Stimulated activated CD4-positive, alpha-beta T cell treated with anti-CD3 and anti-CD28 coated beads, Interleukin-1b, Interleukin-23, amount 100 ng/mL, for 1 hour (primary cell): ENCODE measurements around the gene FOXF1.
A peak's percentile ranks its signal among the peaks of the same experiment; 100 is the strongest.

Experiments used
- DNase-seq, 2 donors: peaks; one replicate each; pipeline ENCODE4 v3.0.0-alpha.2; 2020; ENCODE audit warnings: low read depth in 2 of 2

The FOXF1 gene

GRCh38 chr16:86533076-86533475, 22.7 kb downstream of the FOXF1 start:
- DNase-seq: no peak

DNA sequence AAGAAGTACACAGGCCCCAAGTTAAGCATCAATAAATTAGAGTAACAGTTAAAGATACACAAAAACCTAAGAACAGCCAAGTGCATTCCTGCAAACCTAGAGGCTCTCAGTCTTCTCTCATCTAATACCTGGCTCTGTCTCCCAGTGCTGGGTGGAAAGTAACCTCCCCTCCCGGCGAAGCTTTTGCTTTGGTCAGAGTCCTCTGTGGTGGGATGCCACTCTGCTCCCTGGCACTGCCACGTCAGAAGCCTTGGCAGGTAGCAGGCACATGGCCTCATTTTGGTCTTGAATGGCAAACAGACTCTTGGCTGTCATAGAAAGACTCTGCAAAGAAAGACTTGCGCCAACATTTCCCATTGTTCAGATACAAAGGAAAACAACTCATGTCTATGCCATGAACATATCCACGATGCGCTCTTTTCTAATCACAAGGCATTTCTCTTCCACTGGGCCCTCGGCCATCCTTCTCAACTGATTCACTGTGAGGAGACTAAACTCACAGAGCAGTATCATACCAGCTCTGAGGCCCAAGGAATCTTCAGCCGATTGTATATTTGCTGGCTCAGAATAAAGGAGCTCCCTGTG, 23.5 kb downstream of the FOXF1 start:
- no peak for DNase-seq

DNA sequence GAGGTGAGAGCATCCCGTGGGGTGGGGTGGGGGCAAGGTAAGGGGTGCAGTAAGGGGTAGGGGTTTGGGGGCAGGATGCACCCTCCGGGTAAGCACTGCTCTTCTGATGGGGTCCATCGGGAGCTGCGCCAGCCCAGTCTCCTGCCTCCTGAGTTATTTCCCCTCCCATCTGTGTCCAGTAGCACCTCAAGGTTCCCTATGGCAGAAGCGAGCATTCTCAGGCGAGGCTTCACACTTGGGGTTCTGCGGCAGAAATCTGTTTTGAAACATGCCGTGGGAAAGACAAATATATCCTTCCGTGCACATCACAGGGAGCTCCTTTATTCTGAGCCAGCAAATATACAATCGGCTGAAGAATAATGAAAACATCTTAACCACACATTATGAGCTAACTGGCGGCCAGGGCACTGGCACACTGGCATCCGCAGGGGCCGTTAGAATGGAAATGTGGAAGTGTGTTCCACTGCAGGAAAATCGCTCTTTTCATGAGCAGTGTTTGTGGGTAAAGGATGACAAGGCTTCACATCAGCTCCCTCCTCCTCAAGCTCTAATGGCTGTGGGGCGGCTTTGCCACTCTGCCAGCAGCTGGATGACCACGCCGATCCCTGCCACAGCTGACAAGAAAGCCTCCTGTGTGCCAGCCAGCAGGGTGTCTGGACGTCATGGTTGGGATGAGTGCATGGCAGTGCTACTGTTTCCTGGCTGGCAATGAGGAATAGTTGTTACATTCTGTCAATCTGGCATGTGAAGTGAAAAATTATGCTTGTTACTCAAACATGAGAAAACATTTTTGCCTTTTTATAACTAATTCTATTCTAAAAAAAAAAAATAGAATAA, 24.7 kb downstream of the FOXF1 start:
- DNase-seq: no peak

DNA sequence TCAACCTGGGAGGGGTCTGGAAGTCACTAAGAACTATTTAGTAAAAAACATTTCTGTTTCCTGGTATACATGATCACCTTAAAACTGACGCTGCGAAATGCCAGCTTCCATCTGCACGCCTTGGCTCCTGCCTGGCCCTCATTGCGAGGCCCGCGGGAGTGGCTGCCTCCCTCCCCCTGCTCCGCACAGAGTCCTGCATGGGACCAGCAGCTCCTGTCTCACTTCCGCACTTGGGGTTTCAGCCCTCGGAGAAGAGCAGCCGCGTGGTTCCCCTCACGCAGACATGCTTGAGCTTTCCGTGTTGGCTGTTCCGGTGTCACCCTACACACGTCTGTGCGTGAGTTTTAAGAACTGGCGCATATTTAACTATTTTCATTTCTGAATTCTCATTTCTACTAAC, 26.3 kb downstream of the FOXF1 start:
- no peak for DNase-seq

DNA sequence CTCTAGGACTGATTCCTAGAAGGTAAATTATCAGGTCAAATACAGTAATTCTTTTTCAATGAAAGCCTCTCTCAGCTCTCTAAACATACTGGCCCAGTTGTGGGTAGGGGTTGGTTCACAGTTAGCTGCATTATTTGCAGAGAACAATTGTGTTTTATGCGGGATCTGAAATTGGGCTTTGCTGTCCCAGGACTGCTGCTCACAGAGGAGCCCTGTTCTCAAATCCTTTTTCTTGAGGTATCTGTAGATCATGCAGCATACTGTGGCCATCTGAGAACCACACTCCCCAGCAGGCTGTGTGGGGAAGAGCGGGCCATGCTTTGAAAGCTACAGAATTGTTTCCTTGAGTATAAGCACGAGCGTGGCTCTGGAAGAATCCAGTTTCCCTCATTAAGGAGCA, 27.2 kb downstream of the FOXF1 start:
- DNase-seq: no peak

DNA sequence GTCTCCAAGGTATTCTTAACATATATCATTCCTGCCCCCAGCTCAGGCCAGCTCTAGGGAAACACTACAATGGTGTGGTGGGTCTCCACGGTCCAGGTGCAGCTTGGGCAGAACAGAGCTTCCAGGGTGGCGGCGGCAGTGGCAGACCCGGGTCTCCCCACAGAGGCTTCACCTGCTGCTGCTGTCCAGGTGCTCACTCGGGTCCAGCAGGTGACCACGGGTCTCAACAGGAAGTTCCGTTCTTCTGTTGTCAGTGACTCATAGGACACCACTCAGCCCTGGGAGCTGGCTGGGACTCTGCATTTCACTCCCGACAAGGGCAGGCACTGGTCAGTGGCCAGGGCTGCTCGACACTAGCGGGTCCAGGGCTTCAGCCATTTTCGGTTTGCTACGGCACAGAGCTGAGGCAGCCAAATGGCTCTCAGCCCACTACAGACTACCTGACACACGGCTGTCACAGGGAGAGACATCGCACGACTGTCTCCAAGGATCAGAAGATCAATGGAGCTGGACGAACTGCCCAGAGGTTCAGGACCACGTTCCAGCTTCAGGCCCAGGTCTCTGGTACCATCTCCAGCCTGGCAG, 28.0 kb downstream of the FOXF1 start:
- no peak for DNase-seq

DNA sequence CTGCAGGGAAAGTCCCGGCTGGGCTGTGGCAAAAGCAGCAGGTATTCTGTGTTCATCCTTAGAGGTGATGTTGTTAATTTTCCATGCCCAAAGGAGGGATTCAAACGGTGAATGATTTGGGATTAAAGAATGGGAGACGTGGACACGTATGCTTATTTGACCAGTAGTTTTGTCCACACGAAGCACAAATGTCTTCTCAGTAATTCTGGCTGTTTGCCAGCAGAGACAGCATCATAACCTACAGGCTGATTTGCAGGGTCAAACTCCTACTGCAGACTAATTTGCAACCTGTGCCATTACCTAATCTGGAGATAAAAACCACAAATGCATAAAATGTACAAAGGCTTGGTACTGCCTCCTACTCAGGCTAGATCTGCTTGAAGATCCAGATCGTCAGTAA, 30.6 kb downstream of the FOXF1 start:
- no peak for DNase-seq

DNA sequence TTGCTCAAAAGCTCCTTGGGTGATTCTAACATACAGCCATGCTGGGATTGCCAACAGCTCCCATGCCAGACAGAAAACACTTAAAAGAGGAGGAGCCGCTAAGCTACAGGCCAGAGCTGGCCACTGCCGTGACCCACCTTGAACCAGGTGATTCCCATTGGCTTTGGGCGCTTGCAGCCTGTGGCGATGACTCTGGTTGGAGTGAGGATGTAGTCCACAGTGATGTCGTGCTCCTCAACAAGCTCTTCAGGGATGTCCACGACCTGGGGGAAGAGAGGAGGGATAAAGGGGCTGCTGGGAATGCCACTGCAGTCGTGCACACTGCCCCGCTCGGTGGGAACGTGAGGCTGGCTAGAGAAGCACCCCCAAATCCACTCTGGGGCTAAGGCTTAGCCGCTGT, 31.2 kb downstream of the FOXF1 start:
- no peak for DNase-seq

GRCh38 chr16:86542756-86543750, 32.7 kb downstream of the FOXF1 start:
- no peak for DNase-seq

DNA sequence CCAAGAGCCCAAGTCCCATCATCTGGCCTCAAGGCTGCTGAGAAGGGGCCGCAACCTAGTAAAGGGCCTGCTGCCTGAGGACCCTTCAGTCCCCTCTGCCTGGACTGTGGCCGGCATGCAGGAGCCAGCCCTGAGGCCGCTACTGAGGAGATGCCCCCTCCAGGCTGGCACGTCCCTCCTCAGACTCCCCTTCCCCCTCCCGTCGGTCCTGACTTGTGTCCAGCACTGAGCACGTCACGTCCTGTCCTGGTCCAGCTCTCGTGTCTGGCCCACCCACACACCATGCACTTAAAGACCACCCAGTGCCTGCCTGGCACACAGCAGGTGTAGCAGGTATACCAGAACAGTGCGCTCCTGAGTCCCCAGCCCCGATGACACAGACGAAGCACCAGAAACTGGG, 35.2 kb downstream of the FOXF1 start:
- no peak for DNase-seq

GRCh38 chr16:86545954-86546637, 35.8 kb downstream of the FOXF1 start:
- no peak for DNase-seq

DNA sequence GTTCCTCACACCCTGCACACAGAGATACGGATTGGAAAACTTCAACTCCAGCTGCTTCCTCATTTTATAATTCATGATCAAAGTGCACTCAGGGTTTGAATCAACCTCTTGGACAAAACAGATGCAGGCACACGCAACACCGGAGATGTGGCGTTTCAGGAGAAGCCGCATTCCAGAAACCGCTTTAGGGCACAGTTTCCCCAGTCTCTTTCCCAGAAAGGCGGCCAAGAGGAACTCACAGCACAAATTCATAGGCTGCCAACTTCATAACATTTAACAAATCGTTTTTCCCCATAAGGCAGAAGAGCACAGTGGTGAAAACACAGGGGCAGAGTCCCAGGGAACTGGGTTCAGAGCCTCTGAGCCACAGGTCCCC, 36.3 kb downstream of the FOXF1 start:
- DNase-seq: no peak

- no peak for DNase-seq
Measured at GRCh38 chr16:86547286-86547685, 37.0 kb downstream of the FOXF1 start.

DNA sequence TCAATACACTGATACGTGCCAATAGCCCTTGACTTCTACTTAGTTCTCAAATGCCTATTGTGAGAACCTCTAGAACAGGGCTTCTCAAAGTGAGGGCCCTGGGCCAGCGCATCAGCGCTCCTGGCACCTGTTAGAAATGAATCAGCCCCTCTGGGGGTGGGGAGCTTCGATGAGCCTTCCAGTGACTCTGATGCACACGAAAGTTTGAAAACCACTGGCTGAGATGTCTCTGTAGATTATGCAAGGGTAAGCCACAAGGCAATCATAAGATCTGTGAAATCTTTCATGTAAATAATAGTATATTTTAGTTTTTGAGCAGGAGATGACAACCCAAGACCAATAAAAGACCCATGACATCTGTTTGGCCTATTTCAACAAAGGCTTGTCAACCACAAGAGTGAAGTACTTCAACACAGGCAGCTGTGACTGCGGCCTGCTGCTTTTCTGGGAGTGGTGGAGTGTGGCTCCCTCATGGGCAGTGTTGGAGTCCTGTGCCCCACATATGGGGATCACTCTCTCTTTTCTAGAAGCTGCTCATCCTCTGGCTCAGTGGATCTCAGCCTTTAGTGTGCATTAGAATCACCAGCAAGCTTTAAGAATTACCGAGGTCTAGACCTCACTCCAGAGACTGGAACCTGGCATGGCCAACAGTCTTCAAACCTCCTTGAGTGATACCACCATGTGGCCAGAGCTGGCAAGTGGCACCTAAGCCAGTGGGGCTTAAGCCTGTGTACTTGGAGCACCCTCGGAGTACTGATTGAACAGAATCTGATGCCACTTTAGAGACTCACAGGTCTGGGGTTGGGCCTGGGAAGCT, 39.0 kb downstream of the FOXF1 start:
- DNase-seq: no peak

GRCh38 chr16:86549893-86550190, 39.5 kb downstream of the FOXF1 start:
- DNase-seq: no peak

- DNase-seq: no peak
Measured at GRCh38 chr16:86550281-86550680, 40.0 kb downstream of the FOXF1 start.

DNA sequence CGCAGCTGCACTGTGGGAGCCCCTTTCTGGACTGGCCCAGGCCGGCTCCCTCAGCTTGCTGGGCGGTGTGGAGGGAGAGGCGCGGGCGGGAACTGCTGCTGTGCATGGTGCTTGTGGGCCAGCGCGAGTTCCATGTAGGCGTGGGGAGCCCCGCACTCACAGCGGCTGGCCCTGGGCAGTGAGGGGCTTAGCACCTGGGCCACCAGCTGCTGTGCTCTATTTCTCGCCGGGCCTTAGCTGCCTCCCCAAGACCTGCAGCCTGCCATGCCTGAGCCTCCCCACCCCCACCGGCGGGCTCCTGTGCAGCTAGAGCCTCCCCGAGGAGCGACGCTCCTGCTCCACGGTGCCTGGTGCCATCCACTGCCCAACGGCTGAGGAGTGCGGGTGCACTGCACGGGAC, 43.0 kb downstream of the FOXF1 start:
- no peak for DNase-seq

- no peak for DNase-seq
Measured at GRCh38 chr16:86554599-86554916, 44.2 kb downstream of the FOXF1 start.

DNA sequence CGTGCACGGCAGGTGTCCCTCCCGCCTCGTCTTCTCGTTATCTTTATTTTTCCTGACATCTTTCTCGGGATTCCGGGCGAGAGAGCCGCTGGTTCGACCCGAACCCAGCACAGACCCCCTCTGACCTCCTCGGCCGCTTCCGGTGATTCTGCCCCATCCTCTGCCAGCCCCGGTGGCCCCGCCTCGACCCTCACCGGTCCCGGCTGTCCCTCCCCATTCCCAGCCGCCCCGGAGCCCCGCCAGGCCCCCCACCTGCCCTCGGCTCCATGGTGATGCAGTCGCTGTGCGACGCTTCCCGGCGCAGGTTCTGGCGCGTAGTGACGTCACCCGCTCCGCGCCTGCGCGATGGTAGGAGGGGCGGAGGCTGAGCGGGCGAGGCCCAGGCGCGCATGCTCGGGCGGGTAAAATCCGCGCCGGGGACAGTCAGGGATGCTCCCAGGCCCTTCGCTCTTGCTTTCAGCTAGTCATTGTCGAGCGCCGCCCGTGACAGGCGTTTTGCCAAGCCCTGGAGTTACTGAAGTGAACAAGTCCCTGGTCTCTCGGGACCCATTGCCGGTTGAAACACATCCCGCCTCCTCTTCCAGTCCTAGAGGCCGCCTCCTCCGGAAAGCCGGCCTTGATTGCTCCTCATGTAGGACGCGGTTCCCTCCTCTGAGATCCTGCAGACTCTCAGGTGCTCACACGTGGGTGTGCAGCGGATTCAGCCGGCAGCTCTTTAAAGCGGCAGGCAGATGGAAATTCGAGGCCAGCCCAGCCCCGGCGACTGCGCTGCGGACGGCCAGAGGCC, 44.8 kb downstream of the FOXF1 start, which contains the start of gene MTHFSD:
MTHFSD (minus strand) TSS at position 319 of the 787 bp plus-strand sequence; CDS start at position 268, 51 bp downstream.
- peak; percentile 92 to 95 for DNase-seq

DNA sequence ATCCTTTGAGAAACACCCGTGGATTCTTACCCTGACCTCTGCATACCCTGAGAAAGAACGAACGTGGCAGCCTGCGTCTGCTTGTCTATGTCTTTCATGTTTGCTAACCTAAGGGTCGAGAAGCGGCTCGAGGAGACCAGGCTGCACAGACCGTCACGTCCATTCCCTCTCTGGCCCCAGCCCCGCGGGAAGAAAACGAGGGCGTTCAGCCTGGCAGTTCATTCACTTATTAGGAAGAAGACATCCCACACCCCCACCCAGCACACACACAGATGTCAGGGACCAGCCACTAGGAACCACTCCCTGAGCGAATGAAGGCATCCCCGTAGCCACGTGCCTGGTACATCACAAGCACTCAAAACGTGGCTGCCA, 45.4 kb downstream of the FOXF1 start:
- DNase-seq: no peak
